ENCODE measurements around the gene OR5K2.

The OR5K2 gene

DNA sequence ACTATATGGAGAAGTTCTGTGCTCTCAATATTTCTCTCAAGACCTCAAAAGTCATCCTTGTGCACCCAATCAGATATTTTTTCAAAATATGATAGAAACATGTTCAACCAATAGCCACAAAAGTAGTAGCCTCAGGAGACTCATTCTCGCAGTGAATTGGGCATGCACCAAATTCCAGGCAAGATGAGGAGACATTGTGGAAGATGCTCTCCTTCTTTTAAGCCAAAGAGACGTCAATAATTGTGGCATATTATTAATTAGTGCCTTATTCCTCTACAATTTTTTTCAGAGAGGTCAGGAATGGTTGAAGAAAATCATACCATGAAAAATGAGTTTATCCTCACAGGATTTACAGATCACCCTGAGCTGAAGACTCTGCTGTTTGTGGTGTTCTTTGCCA lies at the start of gene OR5K2:
TSS of gene OR5K2 (plus strand) at position 301 of the 400 bp plus-strand sequence. CDS start at position 301, 0 bp downstream.
- in situ Hi-C loops (cut with HindIII; ENCODE audit: low pct_unique_long_range_greater_than_20kb, low sequenced_read_pairs), result no loop called here
- no peak for TF ChIP-seq JUND (IDR thresholded peaks at IDR 0.05; ENCODE audit: low read depth)

DNA sequence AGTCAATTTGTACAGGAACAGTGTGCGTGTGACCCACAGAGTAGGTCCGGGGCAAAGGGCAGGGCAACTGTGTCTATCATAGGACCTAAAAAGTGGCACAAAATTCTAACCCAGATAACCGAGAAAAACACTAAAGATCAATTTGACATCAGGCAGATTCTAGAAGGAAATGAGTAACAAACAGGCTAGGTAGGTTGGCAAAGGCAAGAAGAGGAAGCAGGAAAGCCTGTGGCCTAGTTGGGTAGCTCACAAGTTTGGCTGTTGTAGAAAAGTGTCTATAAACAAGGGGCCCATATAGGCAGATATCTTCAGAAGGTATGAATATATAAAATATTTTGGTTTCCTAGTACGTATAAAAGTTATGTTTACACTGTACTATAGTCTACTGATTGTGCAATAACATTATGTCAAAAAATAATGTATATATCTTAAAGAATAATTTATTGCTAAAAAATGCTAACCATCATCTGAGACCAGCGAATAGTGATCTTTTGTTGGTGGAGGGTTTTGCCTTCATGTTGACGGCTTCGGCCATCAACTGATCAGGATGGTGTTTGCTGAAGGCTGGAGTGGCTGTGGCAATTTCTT lies 47.8 kb upstream of the OR5K2 start:
- no peak for TF ChIP-seq JUND (IDR thresholded peaks at IDR 0.05; ENCODE audit: low read depth)
- in situ Hi-C loops (cut with HindIII; ENCODE audit: low pct_unique_long_range_greater_than_20kb, low sequenced_read_pairs), result no loop called here
- DNase-seq (ENCODE audit: low read depth in 1 of 2, low spot score in 1 of 2), result no peak

More for the DNA sequence above, at the start of gene OR5K2:
- no peak for DNase-seq (ENCODE audit: low read depth in 1 of 2, low spot score in 1 of 2)

DNA sequence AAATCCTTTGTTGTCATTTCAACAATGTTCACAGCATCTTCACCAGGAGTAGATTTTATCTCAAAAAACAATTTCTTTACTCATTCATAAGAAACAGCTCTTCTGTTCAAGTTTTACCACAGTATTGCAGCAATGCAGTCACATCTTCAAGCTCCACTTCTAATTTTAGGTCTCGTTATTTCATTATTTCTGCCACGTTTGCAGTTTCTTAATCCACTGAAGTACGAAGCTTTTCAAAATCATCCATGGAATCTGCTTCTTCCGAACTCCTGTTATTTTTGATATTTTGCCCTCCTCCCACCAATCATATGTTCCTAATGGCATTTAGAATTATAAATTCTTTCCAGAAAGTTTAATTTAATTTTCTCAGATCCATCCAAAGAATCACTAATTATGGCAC lies 47.1 kb upstream of the OR5K2 start:
- TF ChIP-seq JUND (IDR thresholded peaks at IDR 0.05; ENCODE audit: low read depth), result no peak
- in situ Hi-C loops (cut with HindIII; ENCODE audit: low pct_unique_long_range_greater_than_20kb, low sequenced_read_pairs), result no loop called here
- no peak for DNase-seq (ENCODE audit: low read depth in 1 of 2, low spot score in 1 of 2)

GRCh38 chr3:98453827-98454226 lies 43.7 kb upstream of the OR5K2 start:
- no peak for TF ChIP-seq JUND (IDR thresholded peaks at IDR 0.05; ENCODE audit: low read depth)
- in situ Hi-C loops (cut with HindIII; ENCODE audit: low pct_unique_long_range_greater_than_20kb, low sequenced_read_pairs), result no loop called here

GRCh38 chr3:98454929-98455328 lies 42.6 kb upstream of the OR5K2 start:
- in situ Hi-C loops (cut with HindIII; ENCODE audit: low pct_unique_long_range_greater_than_20kb, low sequenced_read_pairs), result no loop called here
- no peak for TF ChIP-seq JUND (IDR thresholded peaks at IDR 0.05; ENCODE audit: low read depth)
- DNase-seq (ENCODE audit: low read depth in 1 of 2, low spot score in 1 of 2), result no peak

More at GRCh38 chr3:98453827-98454226, 43.7 kb upstream of the OR5K2 start:
- DNase-seq (ENCODE audit: low read depth in 1 of 2, low spot score in 1 of 2), result no peak

DNA sequence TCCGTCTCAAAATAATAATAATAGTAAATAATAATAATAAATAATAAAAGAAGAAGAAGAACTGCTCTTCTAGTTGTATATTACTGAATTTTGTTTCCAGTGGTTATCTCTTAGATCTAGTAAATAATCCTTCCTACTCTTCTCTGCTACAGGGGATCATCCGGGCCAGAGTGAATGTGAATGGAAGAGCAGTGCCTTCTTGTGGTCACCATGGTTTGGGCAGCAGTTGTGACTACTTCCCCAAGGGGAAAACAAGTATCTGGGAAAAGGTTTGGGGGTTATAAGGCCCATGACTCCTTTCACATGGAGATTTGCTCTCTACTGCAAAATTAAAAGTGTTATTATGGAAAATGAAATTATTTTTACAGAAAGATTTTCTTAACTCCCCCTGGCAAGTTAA lies 39.9 kb upstream of the OR5K2 start:
- no peak for TF ChIP-seq JUND (IDR thresholded peaks at IDR 0.05; ENCODE audit: low read depth)
- in situ Hi-C loops (cut with HindIII; ENCODE audit: low pct_unique_long_range_greater_than_20kb, low sequenced_read_pairs), result no loop called here
- DNase-seq (ENCODE audit: low read depth in 1 of 2, low spot score in 1 of 2), result no peak

- DNase-seq (ENCODE audit: low read depth in 1 of 2, low spot score in 1 of 2), result no peak
- TF ChIP-seq JUND (IDR thresholded peaks at IDR 0.05; ENCODE audit: low read depth), result no peak
- in situ Hi-C loops (cut with HindIII; ENCODE audit: low pct_unique_long_range_greater_than_20kb, low sequenced_read_pairs), result no loop called here
Measured at GRCh38 chr3:98460220-98460619, 37.3 kb upstream of the OR5K2 start.

GRCh38 chr3:98462901-98463300 lies 34.6 kb upstream of the OR5K2 start, which contains the start of gene OR5K1:
Gene OR5K1 (plus strand): TSS chr3:98463201. CDS start chr3:98469577, 6,376 bp downstream.
- TF ChIP-seq JUND (IDR thresholded peaks at IDR 0.05; ENCODE audit: low read depth), result no peak
- DNase-seq (ENCODE audit: low read depth in 1 of 2, low spot score in 1 of 2), result no peak
- in situ Hi-C loops (cut with HindIII; ENCODE audit: low pct_unique_long_range_greater_than_20kb, low sequenced_read_pairs), result no loop called here

GRCh38 chr3:98482717-98483482 lies 14.6 kb upstream of the OR5K2 start:
- in situ Hi-C loops (cut with HindIII; ENCODE audit: low pct_unique_long_range_greater_than_20kb, low sequenced_read_pairs), result no loop called here
- DNase-seq (ENCODE audit: low read depth in 1 of 2, low spot score in 1 of 2), result peak in 1 of 2 experiments; percentile 31
- no peak for TF ChIP-seq JUND (IDR thresholded peaks at IDR 0.05; ENCODE audit: low read depth)

- peak in 1 of 2 experiments; percentile 10 for DNase-seq (ENCODE audit: low read depth in 1 of 2, low spot score in 1 of 2)
- in situ Hi-C loops (cut with HindIII; ENCODE audit: low pct_unique_long_range_greater_than_20kb, low sequenced_read_pairs), result no loop called here
- TF ChIP-seq JUND (IDR thresholded peaks at IDR 0.05; ENCODE audit: low read depth), result no peak
Measured at GRCh38 chr3:98483626-98484025, 13.9 kb upstream of the OR5K2 start.

GRCh38 chr3:98500019-98500418 lies 2.5 kb downstream of the OR5K2 start:
- in situ Hi-C loops (cut with HindIII; ENCODE audit: low pct_unique_long_range_greater_than_20kb, low sequenced_read_pairs), result no loop called here
- no peak for TF ChIP-seq JUND (IDR thresholded peaks at IDR 0.05; ENCODE audit: low read depth)
- DNase-seq (ENCODE audit: low read depth in 1 of 2, low spot score in 1 of 2), result no peak

GRCh38 chr3:98501270-98501669 lies 3.8 kb downstream of the OR5K2 start:
- in situ Hi-C loops (cut with HindIII; ENCODE audit: low pct_unique_long_range_greater_than_20kb, low sequenced_read_pairs), result no loop called here
- TF ChIP-seq JUND (IDR thresholded peaks at IDR 0.05; ENCODE audit: low read depth), result no peak
- DNase-seq (ENCODE audit: low read depth in 1 of 2, low spot score in 1 of 2), result no peak

DNA sequence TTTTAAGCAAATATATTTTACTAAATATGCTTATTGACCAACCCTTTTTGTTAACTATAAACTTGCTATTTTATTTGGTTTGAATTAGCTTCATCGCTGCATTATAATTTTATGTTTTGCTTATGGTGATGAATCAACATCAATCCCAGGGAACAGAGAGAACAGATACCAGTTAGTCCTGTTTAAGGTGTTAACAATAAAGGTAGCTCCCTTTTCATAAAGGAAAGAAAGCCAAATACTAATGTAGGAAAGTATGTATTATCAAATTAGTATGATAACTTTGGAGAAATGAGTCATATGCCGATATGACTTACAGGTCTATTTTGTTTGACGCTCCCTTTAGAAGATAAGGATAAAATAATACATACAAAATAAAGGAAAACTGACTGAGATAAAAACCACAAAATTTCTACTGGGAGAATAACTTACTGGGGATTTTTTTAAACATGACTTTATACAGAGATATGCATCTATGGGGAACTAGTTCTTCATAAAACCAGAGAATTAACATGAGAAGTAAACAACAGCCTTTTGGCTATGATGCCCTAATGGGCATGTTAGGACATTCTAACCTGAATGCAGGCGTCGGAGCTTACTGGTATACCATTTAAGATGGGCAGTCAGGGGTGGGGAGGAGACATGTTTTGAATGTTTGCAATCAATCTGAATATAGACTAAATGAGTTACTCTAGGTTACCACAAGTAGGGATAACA lies 4.5 kb downstream of the OR5K2 start:
- DNase-seq (ENCODE audit: low read depth in 1 of 2, low spot score in 1 of 2), result no peak
- no peak for TF ChIP-seq JUND (IDR thresholded peaks at IDR 0.05; ENCODE audit: low read depth)
- in situ Hi-C loops (cut with HindIII; ENCODE audit: low pct_unique_long_range_greater_than_20kb, low sequenced_read_pairs), result no loop called here
